WTC11 (cell line): ENCODE measurements around the gene STUB1.

ENCODE experiments used
- AFF4 ChIP-seq: sonication (generic); formaldehyde crosslinking; IDR thresholded peaks from 2 replicates; pipeline ENCODE4 v1.8.1; 2023; ENCODE audit warnings: mild to moderate bottlenecking, missing genetic modification reagents, borderline replicate concordance
- AR ChIP-seq: fragments of 250-450 bp; sonication (Bioruptor Pico); IDR thresholded peaks from 2 replicates; pipeline ENCODE4 v1.9.0; 2021; ENCODE audit warnings: mild to moderate bottlenecking
- CTCF ChIP-seq: fragments of 200-600 bp; IDR thresholded peaks from 2 replicates; pipeline ENCODE4 v1.8.0; 2022; ENCODE audit warnings: antibody characterized with exemption
- GABPB1 ChIP-seq: sonication (generic); formaldehyde crosslinking; IDR thresholded peaks from 2 replicates; pipeline ENCODE4 v1.8.1; 2023; ENCODE audit warnings: mild to moderate bottlenecking, missing genetic modification reagents
- HMGXB4 ChIP-seq: sonication (generic); formaldehyde crosslinking; IDR thresholded peaks from 2 replicates; pipeline ENCODE4 v1.8.1; 2023; ENCODE audit warnings: mild to moderate bottlenecking, moderate library complexity, missing genetic modification reagents
- MAX ChIP-seq: sonication (generic); formaldehyde crosslinking; IDR thresholded peaks from 2 replicates; pipeline ENCODE4 v1.8.0; 2022; ENCODE audit warnings: mild to moderate bottlenecking, missing genetic modification reagents
- MYBL2 ChIP-seq: sonication (generic); formaldehyde crosslinking; IDR thresholded peaks from 2 replicates; pipeline ENCODE4 v1.8.1; 2023; ENCODE audit warnings: mild to moderate bottlenecking, moderate library complexity, missing genetic modification reagents
- NFYB ChIP-seq: sonication (generic); formaldehyde crosslinking; conservative IDR thresholded peaks from 2 replicates; pipeline ENCODE4 v1.8.0; 2022; ENCODE audit warnings: low read depth, missing genetic modification reagents
- TP53 ChIP-seq: sonication (generic); formaldehyde crosslinking; IDR thresholded peaks from 2 replicates; pipeline ENCODE4 v1.8.1; 2023; ENCODE audit warnings: mild to moderate bottlenecking, missing genetic modification reagents
- USF2 ChIP-seq: sonication (generic); formaldehyde crosslinking; IDR thresholded peaks from 2 replicates; pipeline ENCODE4 v1.8.1; 2023; ENCODE audit warnings: mild to moderate bottlenecking, missing genetic modification reagents, moderate library complexity

- TF ChIP-seq MAX (CRISPR knock-in tag) (0 out of 2 replicates have a peak, but pooled peaks have one; percentile 26), CTCF (no peak), AFF4 (no peak), HMGXB4 (CRISPR knock-in tag) (no peak), TP53 (CRISPR knock-in tag) (no peak), GABPB1 (no peak), NFYB (CRISPR knock-in tag) (no peak), MYBL2 (CRISPR knock-in tag) (no peak), AR (no peak), USF2 (CRISPR knock-in tag) (no peak)
Observed at GRCh38 chr16:706189-707061, 26.2 kb downstream of the STUB1 start.
